ENCODE data around the gene ERAP2.
"Not testable (repeated sequence)": the region's sequence is repeated elsewhere in the genome, so short reads cannot be mapped to it uniquely, and the experiment has no call there.

ERAP2 gene

GRCh38 chr5:96837303-96837702 lies 39.0 kb upstream of the ERAP2 start:
- no peaks in the 10 kb centered on the region; the same call in 1 of the 2 replicates for H3K4me1 ChIP-seq
- H3K36me3 ChIP-seq: no peaks in the 10 kb centered on the region
- no peak for TF ChIP-seq CTCF (IDR thresholded peaks at IDR 0.05; ENCODE audit: low read depth, low read length)
- no peak overlapping the region for H3K4me3 ChIP-seq (ENCODE audit: low read depth, low read length)
- H3K9me3 ChIP-seq: no peaks in the 10 kb centered on the region
- no peaks in the 10 kb centered on the region for H3K27me3 ChIP-seq
- DNase-seq: no peak

GRCh38 chr5:96838201-96839070 lies 37.9 kb upstream of the ERAP2 start:
- DNase-seq: no peak
- H3K9me3 ChIP-seq: no peaks in the 10 kb centered on the region
- no peak for TF ChIP-seq CTCF (IDR thresholded peaks at IDR 0.05; ENCODE audit: low read depth, low read length)
- no peaks in the 10 kb centered on the region; the same call in 1 of the 2 replicates for H3K4me1 ChIP-seq
- H3K36me3 ChIP-seq: no peaks in the 10 kb centered on the region
- H3K4me3 ChIP-seq (ENCODE audit: low read depth, low read length): no peak overlapping the region
- H3K27me3 ChIP-seq: no peaks in the 10 kb centered on the region

- no peaks in the 10 kb centered on the region for H3K36me3 ChIP-seq
- H3K4me3 ChIP-seq (ENCODE audit: low read depth, low read length): no peak overlapping the region
- no peaks in the 10 kb centered on the region; the same call in 1 of the 2 replicates for H3K4me1 ChIP-seq
- TF ChIP-seq CTCF (IDR thresholded peaks at IDR 0.05; ENCODE audit: low read depth, low read length): no peak
- no peaks in the 10 kb centered on the region for H3K27me3 ChIP-seq
- no peaks in the 10 kb centered on the region for H3K9me3 ChIP-seq
- DNase-seq: no peak
These were observed 37.2 kb upstream of the ERAP2 start for GRCh38 chr5:96839071-96839592.

- not testable (repeated sequence) for H3K4me3 ChIP-seq (ENCODE audit: low read depth, low read length); H3K9me3 ChIP-seq; DNase-seq; H3K27me3 ChIP-seq; H3K4me1 ChIP-seq; H3K36me3 ChIP-seq
These were observed 34.4 kb upstream of the ERAP2 start for GRCh38 chr5:96841931-96842330.

- no peaks in the 10 kb centered on the region; the same call in none of the 2 replicates for H3K4me1 ChIP-seq
- H3K9me3 ChIP-seq: no peaks in the 10 kb centered on the region
- no peak overlapping the region for H3K4me3 ChIP-seq (ENCODE audit: low read depth, low read length)
- TF ChIP-seq CTCF (IDR thresholded peaks at IDR 0.05; ENCODE audit: low read depth, low read length): no peak
- no peak for DNase-seq
- H3K36me3 ChIP-seq: no peaks in the 10 kb centered on the region
- H3K27me3 ChIP-seq: no peaks in the 10 kb centered on the region
These were observed 33.2 kb upstream of the ERAP2 start for GRCh38 chr5:96843140-96843539.

- H3K36me3 ChIP-seq: no peaks in the 10 kb centered on the region
- H3K9me3 ChIP-seq: no peaks in the 10 kb centered on the region
- TF ChIP-seq CTCF (IDR thresholded peaks at IDR 0.05; ENCODE audit: low read depth, low read length): no peak
- DNase-seq: peak; percentile 22
- H3K4me1 ChIP-seq: no peaks in the 10 kb centered on the region; the same call in none of the 2 replicates
- H3K27me3 ChIP-seq: no peaks in the 10 kb centered on the region
- no peak overlapping the region for H3K4me3 ChIP-seq (ENCODE audit: low read depth, low read length)
These were observed 31.8 kb upstream of the ERAP2 start for GRCh38 chr5:96844481-96844990.
